OCI-LY1 (cell line): Measurements from ENCODE around the gene GIPC2.

ENCODE experiments used
- CTCF ChIP-seq: fragments of 200-600 bp; sonication (generic), shearing (Covaris generic); IDR thresholded peaks from 2 replicates; pipeline ENCODE4 v1.5.1; 2017; ENCODE audit warnings: mild to moderate bottlenecking, antibody characterized with exemption, low read length, moderate library complexity, mixed read lengths
- EZH2 ChIP-seq: fragments of 200-600 bp; sonication (generic), shearing (Covaris generic); IDR thresholded peaks from 2 replicates; pipeline ENCODE4 v1.8.0; 2017; ENCODE audit warnings: borderline replicate concordance, mixed run types, mild to moderate bottlenecking, antibody characterized with exemption, low read length, moderate library complexity, mixed read lengths

- TF ChIP-seq CTCF, result no peak
- TF ChIP-seq EZH2, result no peak
These were observed 44.8 kb downstream of the GIPC2 start for GRCh38 chr1:78090472-78091133.
